Vagina (tissue), 2 donors: ENCODE data around the gene SRI. TPM values are rescaled to one million over a fixed set of nuclear protein-coding genes. Genes with fewer than 3 reads are reported as not detected.

Experiments
- DNase-seq, 2 donors: peaks; one replicate each; pipeline ENCODE4 v3.0.0-alpha.2; 2017; ENCODE audit errors: extremely low spot score in 2 of 2
- H3K27ac ChIP-seq: fragments of 200-600 bp; sonication (generic); one replicate; pipeline ENCODE4 v1.5.1; 2019
- H3K27me3 ChIP-seq: fragments of 200-600 bp; sonication (generic); one replicate; pipeline ENCODE4 v1.5.1; 2019
- H3K36me3 ChIP-seq, 2 donors: fragments of 200-600 bp; sonication (generic); one replicate each; pipeline ENCODE4 v1.5.1; 2017 to 2019
- H3K4me1 ChIP-seq: fragments of 200-600 bp; sonication (generic); one replicate; pipeline ENCODE4 v1.5.1; 2019
- H3K4me3 ChIP-seq, 2 donors: fragments of 200-600 bp; sonication (generic); 1 replicate in 1 of 2; 2 replicates in 1 of 2; pipeline ENCODE4 v1.5.1; 2016 to 2019
- H3K9me3 ChIP-seq: fragments of 200-600 bp; sonication (generic); one replicate; pipeline ENCODE4 v1.5.1; 2019
- POLR2A ChIP-seq, 2 donors: fragments of 450-650 bp; IDR thresholded peaks; one replicate each; pipeline ENCODE4 v1.6.1; 2017; ENCODE audit warnings: antibody characterized with exemption in 2 of 2, mild to moderate bottlenecking in 2 of 2, moderate library complexity in 2 of 2
- POLR2AphosphoS5 ChIP-seq, 2 donors: sonication (generic); formaldehyde crosslinking; IDR thresholded peaks; one replicate each; pipeline ENCODE4 v1.9.0; 2017; ENCODE audit warnings: antibody characterized with exemption in 2 of 2, mild to moderate bottlenecking in 2 of 2, low read depth in 1 of 2; ENCODE audit not compliant: insufficient read depth in 1 of 2
- intact Hi-C: fragments of 100-400 bp; cut with DNase I; formaldehyde crosslinking; loops from one replicate; pipeline ENCODE4 v1.15.1; 2023
- total RNA-seq: library from RNA; depleted of rRNA; stranded (reverse); fragments of >200 nt; gene quantifications from one replicate; pipeline ENCODE4 v1.2.3, GENCODE V29; 2016
- TF ChIP-seq, protein P1 (sequence below), 3 experiments: fragments of 450-650 bp in 2 of 3; fragments of 200-600 bp in 1 of 3; sonication (generic) in 1 of 3; IDR thresholded peaks; one replicate each; pipeline ENCODE4 v1.5.1; 2017 to 2019; ENCODE audit warnings: antibody characterized with exemption in 3 of 3, mild to moderate bottlenecking in 2 of 3, moderate library complexity in 2 of 3

The SRI gene
- total RNA-seq, 1 donor from 2014 or later = 53.0 TPM

DNA sequence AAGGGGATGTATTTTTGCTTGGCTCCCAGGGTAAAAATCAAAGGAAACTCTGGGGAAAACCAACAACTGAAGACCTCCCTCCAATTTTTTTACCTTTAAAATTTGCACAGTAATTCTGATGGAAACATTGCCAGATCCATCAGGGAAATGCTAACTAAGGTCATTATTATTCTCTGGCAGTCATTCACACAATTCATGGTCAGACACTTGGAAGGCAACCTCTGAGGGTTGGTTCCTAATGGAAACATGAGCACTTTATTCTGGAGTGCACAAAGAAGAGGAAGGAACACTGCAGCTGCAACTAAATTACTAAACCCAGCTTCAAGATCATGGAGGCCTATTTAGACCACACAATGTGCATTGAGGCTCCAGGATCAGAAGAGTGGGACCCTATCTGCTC lies 34.2 kb downstream of the SRI start:
- TF ChIP-seq, protein P1, sequence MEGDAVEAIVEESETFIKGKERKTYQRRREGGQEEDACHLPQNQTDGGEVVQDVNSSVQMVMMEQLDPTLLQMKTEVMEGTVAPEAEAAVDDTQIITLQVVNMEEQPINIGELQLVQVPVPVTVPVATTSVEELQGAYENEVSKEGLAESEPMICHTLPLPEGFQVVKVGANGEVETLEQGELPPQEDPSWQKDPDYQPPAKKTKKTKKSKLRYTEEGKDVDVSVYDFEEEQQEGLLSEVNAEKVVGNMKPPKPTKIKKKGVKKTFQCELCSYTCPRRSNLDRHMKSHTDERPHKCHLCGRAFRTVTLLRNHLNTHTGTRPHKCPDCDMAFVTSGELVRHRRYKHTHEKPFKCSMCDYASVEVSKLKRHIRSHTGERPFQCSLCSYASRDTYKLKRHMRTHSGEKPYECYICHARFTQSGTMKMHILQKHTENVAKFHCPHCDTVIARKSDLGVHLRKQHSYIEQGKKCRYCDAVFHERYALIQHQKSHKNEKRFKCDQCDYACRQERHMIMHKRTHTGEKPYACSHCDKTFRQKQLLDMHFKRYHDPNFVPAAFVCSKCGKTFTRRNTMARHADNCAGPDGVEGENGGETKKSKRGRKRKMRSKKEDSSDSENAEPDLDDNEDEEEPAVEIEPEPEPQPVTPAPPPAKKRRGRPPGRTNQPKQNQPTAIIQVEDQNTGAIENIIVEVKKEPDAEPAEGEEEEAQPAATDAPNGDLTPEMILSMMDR (IDR thresholded peaks at IDR 0.05) = no peak
- no peak for TF ChIP-seq POLR2A (IDR thresholded peaks at IDR 0.05)
- no peak for TF ChIP-seq POLR2AphosphoS5 (IDR thresholded peaks at IDR 0.05; ENCODE audit: insufficient read depth in 1 of 2, low read depth in 1 of 2)
- Histone ChIP-seq H3K4me1 (no peaks in the 10 kb centered on the region), H3K9me3 (no peaks in the 10 kb centered on the region), H3K27me3 (no peaks in the 10 kb centered on the region), H3K36me3 (no peaks in the 10 kb centered on the region), H3K4me3 (no peak overlapping the region), H3K27ac (no peak overlapping the region)
- no peak for DNase-seq
- intact Hi-C loops = no loop called here

- Histone ChIP-seq H3K27me3 (no peaks in the 10 kb centered on the region), H3K9me3 (no peaks in the 10 kb centered on the region), H3K4me3 (no peak overlapping the region), H3K27ac (no peak overlapping the region), H3K36me3 (no peaks in the 10 kb centered on the region), H3K4me1 (no peaks in the 10 kb centered on the region)
- no peak for TF ChIP-seq POLR2A (IDR thresholded peaks at IDR 0.05)
- TF ChIP-seq, protein P1 (IDR thresholded peaks at IDR 0.05) = no peak
- no peak for TF ChIP-seq POLR2AphosphoS5 (IDR thresholded peaks at IDR 0.05; ENCODE audit: insufficient read depth in 1 of 2, low read depth in 1 of 2)
- intact Hi-C loops = no loop called here
- no peak for DNase-seq
Measured at GRCh38 chr7:88184848-88185304, 35.0 kb downstream of the SRI start.

- intact Hi-C loops = no loop called here
- no peak for TF ChIP-seq POLR2AphosphoS5 (IDR thresholded peaks at IDR 0.05; ENCODE audit: insufficient read depth in 1 of 2, low read depth in 1 of 2)
- TF ChIP-seq, protein P1 (IDR thresholded peaks at IDR 0.05) = no peak
- no peak for TF ChIP-seq POLR2A (IDR thresholded peaks at IDR 0.05)
- H3K27ac ChIP-seq = no peak overlapping the region
- no peaks in the 10 kb centered on the region for H3K36me3 ChIP-seq
- H3K9me3 ChIP-seq = no peaks in the 10 kb centered on the region
- H3K27me3 ChIP-seq = no peaks in the 10 kb centered on the region
- DNase-seq = no peak
- H3K4me3 ChIP-seq = no peak overlapping the region
- no peaks in the 10 kb centered on the region for H3K4me1 ChIP-seq
Measured at GRCh38 chr7:88183051-88183450, 36.8 kb downstream of the SRI start.

- H3K4me1 ChIP-seq = no peaks in the 10 kb centered on the region
- no peaks in the 10 kb centered on the region for H3K36me3 ChIP-seq
- intact Hi-C loops = no loop called here
- no peak overlapping the region for H3K4me3 ChIP-seq
- H3K27me3 ChIP-seq = no peaks in the 10 kb centered on the region
- no peak overlapping the region for H3K27ac ChIP-seq
- no peaks in the 10 kb centered on the region for H3K9me3 ChIP-seq
- no peak for DNase-seq
- TF ChIP-seq POLR2AphosphoS5 (IDR thresholded peaks at IDR 0.05; ENCODE audit: insufficient read depth in 1 of 2, low read depth in 1 of 2) (no peak), POLR2A (IDR thresholded peaks at IDR 0.05) (no peak)
- TF ChIP-seq, protein P1 (IDR thresholded peaks at IDR 0.05) = no peak
Measured at GRCh38 chr7:88176190-88176589, 43.6 kb downstream of the SRI start.

GRCh38 chr7:88172842-88173241 lies 47.0 kb downstream of the SRI start:
- Histone ChIP-seq H3K4me3 (no peak overlapping the region), H3K36me3 (no peaks in the 10 kb centered on the region), H3K27ac (no peak overlapping the region), H3K4me1 (no peaks in the 10 kb centered on the region), H3K9me3 (no peaks in the 10 kb centered on the region), H3K27me3 (no peaks in the 10 kb centered on the region)
- no peak for TF ChIP-seq POLR2AphosphoS5 (IDR thresholded peaks at IDR 0.05; ENCODE audit: insufficient read depth in 1 of 2, low read depth in 1 of 2)
- TF ChIP-seq, protein P1 (IDR thresholded peaks at IDR 0.05) = no peak
- TF ChIP-seq POLR2A (IDR thresholded peaks at IDR 0.05) = no peak
- DNase-seq = no peak
- intact Hi-C loops = no loop called here
